Caki2 (cell line): ENCODE data around the gene PYGO2. TPM values are rescaled to one million over a fixed set of nuclear protein-coding genes. Genes with fewer than 3 reads are reported as not detected.
A peak's percentile ranks its signal among the peaks of the same experiment; 100 is the strongest.
"Not testable (repeated sequence)": the region's sequence is repeated elsewhere in the genome, so short reads cannot be mapped to it uniquely, and the experiment has no call there.

Experiments
- DNase-seq: peaks from one replicate; pipeline ENCODE4 v3.0.0-alpha.2; 2015; ENCODE audit warnings: low read depth
- in situ Hi-C: cut with HindIII; loops from 2 replicates; pipeline ENCODE4 v1.10.0; 2016; ENCODE audit warnings: low sequenced_read_pairs, low pct_unique_long_range_greater_than_20kb, mixed read lengths
- total RNA-seq: library from RNA; depleted of rRNA; stranded (reverse); fragments of >200 nt; shearing (Covaris generic); gene quantifications from 2 replicates; pipeline ENCODE4 v1.2.3, GENCODE V29; 2014; ENCODE audit warnings: low replicate concordance

PYGO2 gene
- total RNA-seq, 1 experiment from 2014 or later, result 18.4 TPM

DNA sequence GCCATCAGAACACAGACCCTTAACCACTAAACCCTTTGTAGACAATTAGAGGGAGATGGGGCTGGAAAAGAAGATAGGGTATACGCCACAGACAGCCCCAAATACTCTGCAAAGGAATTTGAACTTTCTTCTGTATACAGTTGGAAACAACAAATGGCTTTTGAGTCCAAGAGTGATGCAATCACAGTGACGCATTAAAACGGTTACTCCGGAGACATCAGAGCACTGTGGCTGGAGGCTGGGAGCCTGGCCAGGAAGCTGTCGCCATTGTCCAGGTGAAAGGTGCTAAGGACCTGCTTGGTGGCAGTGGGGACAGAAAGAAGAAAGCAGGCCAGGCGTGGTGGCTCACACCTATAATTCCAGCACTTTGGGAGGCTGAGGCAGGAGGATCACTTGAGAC is 25.7 kb upstream of the PYGO2 start:
- DNase-seq, result no peak
- in situ Hi-C loops, result no loop called here

GRCh38 chr1:154986736-154987135 is 25.2 kb upstream of the PYGO2 start:
- DNase-seq, in situ Hi-C loops: not testable (repeated sequence)

- in situ Hi-C loops, result no loop called here
- DNase-seq, result no peak
Observed at GRCh38 chr1:154983776-154984466, 22.3 kb upstream of the PYGO2 start.

GRCh38 chr1:154982897-154983648 is 21.5 kb upstream of the PYGO2 start, which contains the start of gene FLAD1:
TSS of gene FLAD1 (plus strand) at chr1:154983344. CDS start at chr1:154983695, 351 bp downstream.
- in situ Hi-C loops, result no loop called here
- DNase-seq, result peak; percentile 99

GRCh38 chr1:154982341-154982740 is 20.8 kb upstream of the PYGO2 start:
- peak; percentile 25 for DNase-seq
- in situ Hi-C loops, result no loop called here

- no peak for DNase-seq
- in situ Hi-C loops, result no loop called here
Observed at GRCh38 chr1:154978360-154978759, 16.8 kb upstream of the PYGO2 start.

DNA sequence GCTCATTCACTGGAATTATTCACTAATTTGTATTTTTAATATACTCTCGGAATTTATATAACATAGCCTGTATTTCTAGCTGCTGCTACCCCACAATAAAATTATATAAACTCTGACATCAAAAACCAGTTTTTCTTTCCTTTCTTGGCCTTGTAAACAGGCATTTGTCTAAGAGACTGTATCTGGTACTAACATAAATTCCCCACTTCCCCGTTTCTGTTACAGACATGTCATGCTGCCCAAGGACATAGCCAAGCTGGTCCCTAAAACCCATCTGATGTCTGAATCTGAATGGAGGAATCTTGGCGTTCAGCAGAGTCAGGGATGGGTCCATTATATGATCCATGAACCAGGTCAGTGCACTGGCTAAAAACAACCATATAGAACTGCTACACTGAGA is 16.2 kb upstream of the PYGO2 start:
- in situ Hi-C loops, DNase-seq: not testable (repeated sequence)

GRCh38 chr1:154975409-154976059 is 14.0 kb upstream of the PYGO2 start:
- DNase-seq, result peak; percentile 63
- in situ Hi-C loops, result no loop called here

GRCh38 chr1:154974808-154975408 is 13.3 kb upstream of the PYGO2 start:
- in situ Hi-C loops, result no loop called here
- DNase-seq, result peak; percentile 96

GRCh38 chr1:154974102-154974807 is 12.7 kb upstream of the PYGO2 start, which contains the start of gene CKS1B:
TSS of gene CKS1B (plus strand) at chr1:154974681. CDS start at chr1:154974746, 65 bp downstream.
- peak; percentile 100 for DNase-seq
- in situ Hi-C loops, result no loop called here

DNA sequence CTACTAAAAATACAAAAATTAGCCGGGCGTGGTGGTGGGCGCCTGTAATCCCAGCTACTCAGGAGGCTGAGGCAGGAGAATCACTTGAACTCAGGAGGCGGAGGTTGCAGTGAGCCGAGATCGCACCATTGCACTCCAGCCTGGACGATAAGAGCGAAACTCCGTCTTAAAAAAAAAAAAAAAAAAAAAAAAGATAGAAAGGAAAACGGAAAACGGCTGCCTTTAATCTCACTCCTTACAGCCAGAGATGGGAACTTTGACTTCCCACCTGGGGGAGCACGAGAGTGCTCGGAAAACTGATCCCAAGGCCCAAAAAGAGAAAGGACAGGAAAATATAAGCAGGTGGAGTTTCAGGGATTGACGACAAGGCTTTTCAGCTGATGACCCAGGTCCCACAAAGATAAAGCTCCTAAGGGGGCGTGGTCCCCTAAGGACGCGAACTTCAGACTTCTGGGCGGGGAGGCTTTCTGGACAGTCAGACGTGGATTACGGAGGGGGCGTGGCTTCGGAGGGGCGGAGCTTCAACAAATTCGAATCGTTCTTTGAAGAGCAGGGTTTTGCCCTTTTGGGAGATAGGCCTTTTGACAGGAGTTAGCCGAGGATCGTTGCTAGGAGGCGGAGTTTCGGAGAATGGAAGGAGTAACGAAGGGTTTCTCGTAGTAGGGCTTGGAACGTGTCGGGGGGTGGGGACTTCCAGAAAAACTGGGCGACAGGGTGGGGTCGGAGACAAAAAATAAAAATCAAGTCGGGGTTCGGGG is 11.9 kb upstream of the PYGO2 start:
- peak; percentile 98 for DNase-seq
- in situ Hi-C loops, result no loop called here

DNA sequence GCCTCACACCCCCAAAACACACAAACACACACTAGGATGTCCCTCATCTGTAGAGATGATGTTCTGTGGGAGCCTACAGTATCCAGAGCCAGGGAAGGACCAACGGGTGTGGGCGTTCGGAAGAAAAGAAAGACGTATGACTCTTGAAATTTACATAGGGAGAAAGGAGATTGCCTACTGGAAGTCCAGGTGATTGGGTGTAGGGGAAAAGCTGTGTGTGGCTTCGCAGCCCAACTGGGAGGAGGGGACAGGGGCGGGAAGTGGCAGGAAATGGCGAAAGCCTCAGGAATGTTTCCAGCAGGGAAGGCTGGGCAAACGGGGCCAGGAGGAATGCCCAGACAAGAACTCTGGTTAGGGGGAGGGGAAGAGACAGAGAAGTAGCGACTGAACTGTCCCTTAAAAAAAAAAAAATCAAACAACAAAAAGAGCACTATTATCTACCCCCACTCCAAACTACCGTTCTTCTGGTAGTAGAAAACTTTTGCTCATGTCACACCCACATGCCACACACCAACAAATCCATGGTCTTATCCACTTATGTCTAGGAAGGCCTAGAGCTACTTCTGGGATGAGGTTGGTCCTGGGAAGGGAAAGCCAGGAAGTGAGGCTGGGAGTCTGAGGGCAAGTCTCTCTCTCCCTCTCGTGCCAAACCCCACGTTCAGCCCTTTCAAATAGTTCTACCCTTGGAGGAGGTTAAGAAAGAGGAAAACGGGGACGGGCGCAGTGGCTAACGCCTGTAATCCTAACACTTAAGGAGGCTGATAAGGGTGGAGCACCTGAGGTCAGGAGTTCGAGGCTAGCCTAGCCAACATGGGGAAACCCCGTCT is 11.1 kb upstream of the PYGO2 start:
- in situ Hi-C loops, result no loop called here

GRCh38 chr1:154972213-154972516 is 10.6 kb upstream of the PYGO2 start:
- in situ Hi-C loops, result no loop called here
- no peak for DNase-seq

More for the DNA sequence above, 11.1 kb upstream of the PYGO2 start:
- DNase-seq, result peak; percentile 97

- in situ Hi-C loops, result no loop called here
- DNase-seq, result no peak
Observed at GRCh38 chr1:154971341-154971998, 9.9 kb upstream of the PYGO2 start.

GRCh38 chr1:154970631-154971340 is 9.2 kb upstream of the PYGO2 start, which contains the start of gene SHC1:
TSS of gene SHC1 (minus strand) at chr1:154970747. CDS start at chr1:154970526, 221 bp downstream.
- in situ Hi-C loops, result no loop called here
- peak; percentile 87 for DNase-seq
